GM21619 (cell line): ENCODE results near the gene ZNF326.

ENCODE experiments used
- ATAC-seq: cut with Tn5 transposase; IDR thresholded peaks from one replicate; pipeline ENCODE4 v1.9.1; 2021; ENCODE audit not compliant: unreplicated experiment

The ZNF326 gene, protein sequence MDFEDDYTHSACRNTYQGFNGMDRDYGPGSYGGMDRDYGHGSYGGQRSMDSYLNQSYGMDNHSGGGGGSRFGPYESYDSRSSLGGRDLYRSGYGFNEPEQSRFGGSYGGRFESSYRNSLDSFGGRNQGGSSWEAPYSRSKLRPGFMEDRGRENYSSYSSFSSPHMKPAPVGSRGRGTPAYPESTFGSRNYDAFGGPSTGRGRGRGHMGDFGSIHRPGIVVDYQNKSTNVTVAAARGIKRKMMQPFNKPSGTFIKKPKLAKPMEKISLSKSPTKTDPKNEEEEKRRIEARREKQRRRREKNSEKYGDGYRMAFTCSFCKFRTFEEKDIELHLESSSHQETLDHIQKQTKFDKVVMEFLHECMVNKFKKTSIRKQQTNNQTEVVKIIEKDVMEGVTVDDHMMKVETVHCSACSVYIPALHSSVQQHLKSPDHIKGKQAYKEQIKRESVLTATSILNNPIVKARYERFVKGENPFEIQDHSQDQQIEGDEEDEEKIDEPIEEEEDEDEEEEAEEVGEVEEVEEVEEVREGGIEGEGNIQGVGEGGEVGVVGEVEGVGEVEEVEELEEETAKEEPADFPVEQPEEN

DNA sequence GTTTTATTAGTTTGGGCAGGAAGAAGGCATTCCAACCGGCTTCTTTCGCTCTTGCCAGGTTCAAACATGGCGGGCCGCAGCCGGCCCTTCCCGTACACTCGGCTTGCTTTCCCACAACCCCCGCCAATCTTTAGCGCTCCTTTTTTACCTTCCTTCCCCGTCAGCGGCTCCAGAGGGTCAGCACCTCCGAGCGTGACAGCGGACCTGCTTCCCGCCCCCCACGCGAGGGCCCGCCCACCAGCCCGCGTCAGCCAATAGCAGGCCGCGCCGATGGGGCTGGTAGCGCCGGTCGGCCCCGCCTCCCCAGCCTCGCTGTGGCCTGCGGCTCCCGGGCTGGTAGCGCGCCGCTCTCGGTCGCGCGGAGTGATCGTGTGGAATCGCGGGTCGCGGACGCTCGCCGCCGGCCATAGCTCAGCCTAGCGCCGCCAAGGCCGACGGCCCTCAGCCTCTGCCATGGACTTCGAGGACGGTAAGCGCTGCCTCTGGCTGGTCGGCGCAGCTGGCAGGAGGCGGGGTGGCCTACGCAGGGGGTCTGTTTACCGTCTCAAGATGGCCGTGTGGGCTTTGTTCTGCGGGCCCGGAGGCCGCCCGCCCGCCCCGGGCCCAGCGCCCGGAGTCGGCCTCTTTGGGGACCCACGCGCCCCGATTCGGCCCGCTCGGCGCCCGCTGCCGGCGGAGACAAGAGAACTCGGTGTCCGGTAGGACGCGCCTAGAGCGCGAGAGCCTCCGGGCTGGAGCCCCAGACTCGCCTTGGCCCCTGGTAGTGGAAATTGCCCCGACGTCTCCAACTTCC is at the start of gene ZNF326:
TSS of gene ZNF326 (plus strand) at position 306 of the 793 bp plus-strand sequence. CDS start at position 454, 148 bp downstream.
- ATAC-seq: peak; percentile 94

- ATAC-seq: peak; percentile 92
Observed at GRCh38 chr1:89945852-89946476, 48.9 kb upstream of the ZNF326 start.

DNA sequence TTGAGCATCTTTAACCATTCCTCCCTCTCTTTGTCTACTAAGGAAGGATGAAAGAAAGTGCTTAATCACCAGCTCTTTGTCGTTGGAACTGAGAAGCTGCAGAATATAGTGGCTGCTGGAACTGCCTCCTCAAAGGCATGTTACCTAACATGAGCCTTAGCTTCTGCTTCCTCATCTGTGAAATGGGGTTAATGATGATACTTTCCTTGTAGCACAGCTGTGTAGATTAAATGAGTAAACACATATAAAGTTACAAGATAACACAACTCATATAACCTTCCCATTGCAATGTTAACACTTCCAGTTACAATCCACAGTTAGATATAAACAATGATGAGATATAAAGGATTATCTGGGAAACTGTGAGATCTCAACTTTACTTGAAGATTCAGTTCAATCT is 48.4 kb upstream of the ZNF326 start:
- ATAC-seq: no peak

DNA sequence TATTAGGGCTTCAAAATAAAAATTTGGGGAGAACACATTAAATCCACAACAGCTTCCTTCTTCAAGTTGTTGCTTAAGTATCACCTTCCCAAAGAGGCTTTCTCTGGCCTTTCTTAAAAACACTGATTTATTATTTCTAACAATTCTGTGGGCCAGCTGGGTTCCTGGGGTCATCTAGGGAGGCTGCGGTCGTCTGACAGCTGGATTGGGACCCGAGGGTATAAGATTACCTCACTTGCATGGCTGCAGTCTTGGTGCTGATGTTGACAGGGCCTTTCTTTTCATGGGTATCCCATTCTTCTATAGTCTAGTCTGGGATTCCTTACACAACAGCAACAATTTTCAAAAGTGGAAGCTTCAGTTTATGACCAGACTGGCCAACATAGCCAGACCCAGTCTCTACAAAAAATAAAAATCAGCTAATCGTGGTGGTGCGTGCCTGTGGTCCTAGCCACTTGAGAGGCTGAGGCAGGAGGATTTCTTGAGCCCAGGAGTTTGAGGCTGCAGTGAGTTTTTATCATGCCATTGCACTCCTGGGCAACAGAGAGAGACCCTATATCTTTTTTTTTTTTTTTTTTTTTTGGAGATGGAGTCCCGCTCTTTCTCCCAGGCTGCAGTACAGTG is 46.1 kb upstream of the ZNF326 start:
- ATAC-seq: no peak

- no peak for ATAC-seq
Observed at GRCh38 chr1:89949991-89950624, 44.8 kb upstream of the ZNF326 start.

DNA sequence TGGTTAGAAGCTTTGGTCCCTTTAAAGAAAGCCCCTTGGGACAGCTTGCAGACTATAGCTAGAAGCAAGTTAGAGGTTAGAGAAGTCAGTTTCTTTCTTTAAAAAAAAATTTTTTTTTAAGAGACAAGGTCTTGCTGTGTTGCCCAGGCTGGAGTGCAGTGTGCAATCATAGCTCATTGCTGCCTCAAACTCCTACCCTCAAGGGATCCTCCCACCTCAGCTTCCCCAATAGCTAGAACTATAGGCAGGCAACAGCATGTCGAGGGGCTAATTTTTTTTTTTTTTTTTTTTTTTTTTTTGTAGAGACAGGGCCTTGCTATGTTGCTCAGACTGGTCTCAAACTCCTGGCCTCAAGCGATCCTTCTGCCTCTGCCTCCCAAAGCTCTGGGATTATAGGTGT is 44.2 kb upstream of the ZNF326 start:
- ATAC-seq: no peak

GRCh38 chr1:89951766-89952604 is 42.9 kb upstream of the ZNF326 start:
- no peak for ATAC-seq

DNA sequence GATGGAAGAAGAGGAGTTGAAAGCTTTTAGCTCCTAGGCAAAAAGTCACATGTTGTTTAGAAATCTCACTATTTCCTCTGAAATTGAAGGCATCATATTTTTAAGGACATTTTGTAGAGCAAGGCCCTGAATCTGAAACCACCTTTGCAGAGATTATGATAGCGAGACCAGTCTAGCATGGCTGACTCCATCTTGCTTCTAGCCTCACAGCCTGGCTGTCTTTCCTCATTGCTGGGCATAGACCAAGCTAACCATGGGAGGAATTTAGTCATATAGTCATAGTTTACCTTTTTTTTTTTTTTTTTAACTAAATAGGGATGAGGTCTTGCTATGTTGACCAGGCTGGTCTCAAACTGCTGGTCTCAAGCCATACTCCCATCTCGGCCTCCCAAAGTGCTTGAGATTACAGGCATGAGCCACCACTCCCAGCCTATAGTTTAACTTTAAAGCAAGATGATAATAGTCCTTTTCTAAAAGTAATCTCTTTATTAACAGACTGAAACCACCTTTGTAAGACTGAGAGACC is 42.2 kb upstream of the ZNF326 start:
- no peak for ATAC-seq

DNA sequence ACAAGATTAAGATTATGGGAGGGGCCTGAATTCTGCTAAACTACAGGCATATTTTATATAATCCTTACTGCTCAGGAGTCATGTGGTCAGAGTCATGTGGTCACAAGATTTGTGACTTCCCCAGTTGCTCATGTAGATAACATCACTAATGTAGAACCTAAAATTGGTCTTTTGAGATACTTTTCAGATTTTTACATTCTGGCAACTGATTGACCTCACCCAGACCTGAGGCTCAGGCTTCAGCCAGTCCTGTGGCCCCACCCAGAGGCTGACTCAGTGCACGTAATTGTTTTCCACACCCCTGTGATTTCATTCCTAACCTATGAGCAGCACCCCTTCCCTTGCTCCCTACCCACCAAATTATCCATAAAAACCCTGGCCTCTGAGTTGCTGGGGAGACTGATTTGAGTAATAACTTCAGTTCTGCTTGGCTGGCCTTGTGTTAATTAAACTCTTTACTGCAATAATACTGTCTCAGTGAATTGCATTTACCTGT is 41.7 kb upstream of the ZNF326 start:
- ATAC-seq: peak; percentile 57

- no peak for ATAC-seq
Observed at GRCh38 chr1:89953929-89954328, 41.0 kb upstream of the ZNF326 start.

DNA sequence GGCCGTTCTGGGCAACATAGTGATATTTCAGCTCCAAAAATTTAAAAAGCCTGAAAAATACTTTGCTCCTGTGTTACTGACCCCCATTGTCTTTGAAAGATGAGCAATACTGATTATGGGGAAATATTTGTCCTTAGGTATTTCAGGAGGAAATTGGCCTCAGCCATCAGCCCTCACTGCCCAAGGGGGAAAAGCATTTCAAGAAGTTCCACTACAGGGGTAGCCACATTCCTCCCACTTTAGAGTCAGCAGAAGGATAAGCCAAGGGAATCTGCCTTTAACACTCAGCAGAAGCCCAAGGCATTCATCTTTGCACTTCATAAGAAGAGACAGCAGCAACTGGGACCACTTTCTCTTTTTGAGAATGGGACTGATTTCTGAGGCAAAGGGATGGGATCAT is 40.5 kb upstream of the ZNF326 start:
- no peak for ATAC-seq

GRCh38 chr1:89955311-89956205 is 39.4 kb upstream of the ZNF326 start:
- no peak for ATAC-seq

GRCh38 chr1:89957107-89957506 is 37.8 kb upstream of the ZNF326 start:
- ATAC-seq: no peak

- no peak for ATAC-seq
Observed at GRCh38 chr1:89958851-89959654, 35.9 kb upstream of the ZNF326 start.

DNA sequence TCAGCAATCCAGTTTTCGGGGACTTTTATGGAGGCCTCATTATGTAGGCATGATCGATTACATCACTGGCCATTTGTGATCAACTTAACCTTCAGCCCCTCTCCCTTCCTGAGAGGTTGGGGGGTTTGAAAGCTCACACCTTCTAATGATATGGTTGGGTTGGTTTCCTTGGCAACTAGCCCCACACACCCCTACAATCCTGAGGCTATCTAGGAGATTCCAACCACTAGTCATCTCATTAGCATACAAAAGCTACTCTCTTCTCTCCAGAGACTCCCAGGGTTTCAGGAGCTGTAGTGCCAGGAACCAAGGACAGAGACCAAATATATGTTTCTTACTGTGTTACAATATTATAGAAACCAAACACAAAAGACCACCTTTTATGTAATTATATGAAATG is 35.2 kb upstream of the ZNF326 start:
- ATAC-seq: no peak

- peak; percentile 52 for ATAC-seq
Observed at GRCh38 chr1:89962024-89962741, 32.7 kb upstream of the ZNF326 start.

DNA sequence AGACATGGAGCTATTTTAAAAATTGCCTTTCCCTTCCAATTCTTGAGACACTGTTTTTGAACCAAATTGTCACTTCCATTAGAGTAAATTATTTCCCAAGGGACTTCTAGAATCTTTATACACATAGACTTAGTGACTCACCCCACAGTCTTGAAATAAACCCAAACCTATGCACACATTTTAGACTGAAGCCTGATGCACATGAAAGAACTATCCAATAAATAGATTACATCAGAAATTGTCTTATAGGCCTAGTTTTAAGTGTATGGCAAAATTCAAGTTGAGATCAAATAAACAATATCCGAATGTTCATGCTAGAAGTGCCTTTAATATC is 32.2 kb upstream of the ZNF326 start:
- ATAC-seq: no peak
